Calu3 (cell line): ENCODE data around the gene VWA8. TPM values are rescaled to one million over a fixed set of nuclear protein-coding genes. Genes with fewer than 3 reads are reported as not detected.

Experiments
- BruUV-seq: library from RNA; stranded (reverse); fragments of 400-500 nt; replicated peaks from 2 replicates; lab custom pipeline; 2021; lab: Mats Ljungman, UMichigan
- CTCF ChIA-PET: fragments of 300-600 bp; sonication (Branson Sonifier 250); formaldehyde crosslinking; loops from one replicate; lab custom pipeline; 2022; ENCODE audit warnings: antibody characterized with exemption; lab: Charles Lee
- DNase-seq: peaks from one replicate; pipeline ENCODE4 v3.0.0; 2022
- H3K27ac Mint-ChIP-seq: one replicate; pipeline ENCODE4 v1.8.0; 2022; ENCODE audit warnings: mixed read lengths; ENCODE audit not compliant: unreplicated experiment
- H3K27me3 Mint-ChIP-seq: one replicate; pipeline ENCODE4 v1.8.0; 2022; ENCODE audit warnings: mixed read lengths; ENCODE audit not compliant: unreplicated experiment
- H3K36me3 Mint-ChIP-seq: one replicate; pipeline ENCODE4 v1.8.0; 2022; ENCODE audit warnings: mild to moderate bottlenecking, moderate library complexity, mixed read lengths; ENCODE audit not compliant: insufficient read depth, unreplicated experiment
- H3K4me1 Mint-ChIP-seq: one replicate; pipeline ENCODE4 v1.8.0; 2022; ENCODE audit warnings: mild to moderate bottlenecking, low read depth, mixed read lengths; ENCODE audit not compliant: unreplicated experiment
- H3K4me3 Mint-ChIP-seq: one replicate; pipeline ENCODE4 v1.8.0; 2022; ENCODE audit warnings: mild to moderate bottlenecking, low read depth, moderate library complexity, mixed read lengths; ENCODE audit not compliant: unreplicated experiment
- H3K9me3 Mint-ChIP-seq: one replicate; pipeline ENCODE4 v1.8.0; 2022; ENCODE audit warnings: low read depth, mixed read lengths; ENCODE audit not compliant: unreplicated experiment
- intact Hi-C: fragments of 100-400 bp; cut with micrococcal nuclease; formaldehyde crosslinking; loops from one replicate; pipeline ENCODE4 v1.10.0; 2022; ENCODE audit not compliant: unreplicated experiment
- total RNA-seq: library from RNA; stranded (reverse); gene quantifications from 2 replicates; pipeline ENCODE4 v1.2.3, GENCODE V29; 2022
- TF ChIP-seq, protein P1 (sequence below): fragments of 200-600 bp; IDR thresholded peaks from one replicate; pipeline ENCODE4 v1.8.0; 2022; ENCODE audit warnings: antibody characterized with exemption; ENCODE audit not compliant: unreplicated experiment

VWA8 gene
- total RNA-seq, 1 experiment from 2014 or later: 15.2 TPM

DNA sequence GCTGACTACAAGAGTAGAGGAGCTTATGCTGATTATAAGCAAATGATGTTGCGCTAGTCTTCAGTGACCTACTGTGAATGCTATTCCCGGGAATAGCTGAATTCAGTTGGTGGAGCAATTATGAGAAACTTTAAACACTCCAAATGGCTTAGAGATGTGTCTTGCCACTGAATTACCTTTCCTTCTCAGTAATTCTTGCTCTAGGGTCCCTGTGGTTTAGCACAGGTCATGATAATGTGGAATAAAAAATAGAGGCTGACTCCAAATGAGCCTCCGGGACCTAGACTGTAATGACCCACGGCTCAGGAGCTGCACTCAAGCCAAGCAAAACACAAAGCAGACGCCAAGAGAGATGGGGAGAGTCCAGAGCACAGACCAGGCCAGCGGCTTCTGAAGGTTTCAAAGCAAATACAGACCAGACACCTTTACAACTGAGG, 378.9 kb downstream of the VWA8 start:
- Mint-ChIP-seq H3K4me3 (no peak overlapping the region), H3K27ac (no peak overlapping the region), H3K36me3 (no peaks in the 10 kb centered on the region), H3K9me3 (no peaks in the 10 kb centered on the region), H3K4me1 (no peaks in the 10 kb centered on the region), H3K27me3 (no peaks in the 10 kb centered on the region)
- DNase-seq: no peak
- intact Hi-C loops: no loop called here
- CTCF ChIA-PET: interaction anchor here (0.7 kb wide), 1 partner anchor 1802 kb away, joined by 3 read pairs; no protein-coding TSS in a partner anchor
- TF ChIP-seq, protein P1, sequence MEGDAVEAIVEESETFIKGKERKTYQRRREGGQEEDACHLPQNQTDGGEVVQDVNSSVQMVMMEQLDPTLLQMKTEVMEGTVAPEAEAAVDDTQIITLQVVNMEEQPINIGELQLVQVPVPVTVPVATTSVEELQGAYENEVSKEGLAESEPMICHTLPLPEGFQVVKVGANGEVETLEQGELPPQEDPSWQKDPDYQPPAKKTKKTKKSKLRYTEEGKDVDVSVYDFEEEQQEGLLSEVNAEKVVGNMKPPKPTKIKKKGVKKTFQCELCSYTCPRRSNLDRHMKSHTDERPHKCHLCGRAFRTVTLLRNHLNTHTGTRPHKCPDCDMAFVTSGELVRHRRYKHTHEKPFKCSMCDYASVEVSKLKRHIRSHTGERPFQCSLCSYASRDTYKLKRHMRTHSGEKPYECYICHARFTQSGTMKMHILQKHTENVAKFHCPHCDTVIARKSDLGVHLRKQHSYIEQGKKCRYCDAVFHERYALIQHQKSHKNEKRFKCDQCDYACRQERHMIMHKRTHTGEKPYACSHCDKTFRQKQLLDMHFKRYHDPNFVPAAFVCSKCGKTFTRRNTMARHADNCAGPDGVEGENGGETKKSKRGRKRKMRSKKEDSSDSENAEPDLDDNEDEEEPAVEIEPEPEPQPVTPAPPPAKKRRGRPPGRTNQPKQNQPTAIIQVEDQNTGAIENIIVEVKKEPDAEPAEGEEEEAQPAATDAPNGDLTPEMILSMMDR: no peak
- BruUV-seq: no TSS peak

DNA sequence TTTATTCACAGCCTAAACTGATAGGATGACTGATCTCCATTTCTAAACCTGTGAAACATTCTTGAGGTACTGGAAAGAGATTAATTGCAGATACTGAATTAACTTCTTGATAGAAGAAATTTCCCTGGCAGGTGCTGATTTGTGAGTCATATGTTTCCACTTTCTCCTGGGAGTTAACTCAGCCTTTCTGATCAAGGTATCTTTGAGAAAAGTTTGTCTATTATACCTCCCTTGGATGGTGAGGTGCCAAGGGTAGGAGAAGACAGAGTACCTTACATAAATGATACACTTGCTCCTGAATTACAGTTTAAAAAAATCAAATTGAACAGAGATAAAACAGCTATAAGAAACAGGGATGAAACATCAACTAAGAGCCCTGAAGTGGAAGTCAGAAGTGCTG, 380.6 kb downstream of the VWA8 start:
- H3K9me3 Mint-ChIP-seq: no peaks in the 10 kb centered on the region
- CTCF ChIA-PET: no interaction called here
- no peak for DNase-seq
- no peak overlapping the region for H3K27ac Mint-ChIP-seq
- BruUV-seq: no TSS peak
- no peaks in the 10 kb centered on the region for H3K27me3 Mint-ChIP-seq
- TF ChIP-seq, protein P1: no peak
- H3K36me3 Mint-ChIP-seq: no peaks in the 10 kb centered on the region
- no peak overlapping the region for H3K4me3 Mint-ChIP-seq
- intact Hi-C loops: no loop called here
- H3K4me1 Mint-ChIP-seq: no peaks in the 10 kb centered on the region

DNA sequence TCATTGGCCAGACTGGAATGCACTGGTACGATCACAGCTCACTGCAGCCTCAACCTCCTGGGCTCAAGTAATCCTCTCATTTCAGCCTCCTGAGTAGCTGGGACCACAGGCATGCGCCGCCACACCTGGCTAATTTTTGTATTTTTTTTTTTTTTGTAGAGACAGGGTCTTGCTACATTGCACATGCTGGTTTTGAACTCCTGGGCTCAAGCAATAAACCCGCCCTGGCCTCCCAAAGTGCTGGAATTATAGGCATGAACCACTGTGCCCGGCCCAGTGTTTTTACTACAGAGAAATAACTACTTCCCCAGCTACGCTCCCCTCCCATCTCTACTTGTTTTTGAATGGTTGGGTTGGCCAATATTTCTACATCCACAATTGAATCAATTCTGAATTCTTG, 381.0 kb downstream of the VWA8 start:
- BruUV-seq: no TSS peak
- Mint-ChIP-seq H3K36me3 (no peaks in the 10 kb centered on the region), H3K27me3 (no peaks in the 10 kb centered on the region), H3K27ac (no peak overlapping the region), H3K4me1 (no peaks in the 10 kb centered on the region), H3K4me3 (no peak overlapping the region), H3K9me3 (no peaks in the 10 kb centered on the region)
- no peak for DNase-seq
- TF ChIP-seq, protein P1: no peak
- intact Hi-C loops: no loop called here
- CTCF ChIA-PET: no interaction called here

DNA sequence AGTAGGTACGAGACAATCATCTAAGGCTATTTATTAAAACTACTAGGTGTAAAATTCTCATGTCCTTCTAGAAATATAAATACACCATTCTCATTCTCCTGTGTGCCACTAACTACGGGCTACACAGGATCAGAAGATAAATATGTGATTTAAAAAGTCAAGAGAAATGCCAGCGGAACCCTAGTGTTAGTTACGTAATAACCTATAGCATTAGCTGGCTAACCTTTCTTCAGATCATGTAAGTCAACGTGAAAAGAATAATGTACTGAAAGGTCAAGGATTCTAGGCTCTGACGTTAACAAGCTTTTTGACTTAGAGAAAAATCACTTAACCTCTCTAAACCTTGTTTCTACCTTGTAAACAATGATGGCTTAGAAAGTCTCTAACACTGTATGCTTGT, 381.7 kb downstream of the VWA8 start:
- Mint-ChIP-seq H3K4me3 (no peak overlapping the region), H3K9me3 (no peaks in the 10 kb centered on the region), H3K27ac (no peak overlapping the region), H3K27me3 (no peaks in the 10 kb centered on the region), H3K36me3 (no peaks in the 10 kb centered on the region), H3K4me1 (no peaks in the 10 kb centered on the region)
- TF ChIP-seq, protein P1: no peak
- intact Hi-C loops: no loop called here
- CTCF ChIA-PET: no interaction called here
- BruUV-seq: no TSS peak
- DNase-seq: no peak
